ENCODE data around the gene CYP4B1.

DNA sequence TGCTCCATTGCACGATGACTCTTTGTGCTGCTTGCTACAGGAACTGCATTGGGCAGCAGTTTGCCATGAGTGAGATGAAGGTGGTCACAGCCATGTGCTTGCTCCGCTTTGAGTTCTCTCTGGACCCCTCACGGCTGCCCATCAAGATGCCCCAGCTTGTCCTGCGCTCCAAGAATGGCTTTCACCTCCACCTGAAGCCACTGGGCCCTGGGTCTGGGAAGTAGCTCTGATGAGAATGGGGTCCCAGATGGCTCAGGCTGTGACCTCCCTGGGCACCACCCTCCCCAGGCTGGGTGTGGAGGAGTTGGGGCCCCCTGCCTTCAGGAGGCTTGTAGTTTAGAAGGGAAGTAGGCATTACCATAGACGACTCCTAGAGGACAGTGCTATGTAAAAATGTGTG lies 19.7 kb downstream of the CYP4B1 start:
- TF ChIP-seq POLR2A (IDR thresholded peaks at IDR 0.05) (no peak), CTCF (IDR thresholded peaks at IDR 0.05) (no peak)

Data from Peyer's patch (tissue), 4 donors.